Endothelial cell of umbilical vein (primary cell): ENCODE measurements around the gene FA2H. TPM values are rescaled to one million over a fixed set of nuclear protein-coding genes. Genes with fewer than 3 reads are reported as not detected.

ENCODE experiments used
- BruUV-seq: library from RNA; stranded (reverse); fragments of 400-500 nt; replicated peaks from 2 replicates; lab custom pipeline; 2021; lab: Mats Ljungman, UMichigan
- CTCF ChIA-PET: fragments of 300-600, 350-600 bp; sonication (Branson Sonifier 250); formaldehyde crosslinking; loops from one replicate; lab custom pipeline; 2021; ENCODE audit warnings: antibody characterized with exemption, inconsistent platforms; lab: Charles Lee
- POLR2A ChIA-PET: fragments of 300-600, 350-600 bp; sonication (Branson Sonifier 250); formaldehyde crosslinking; loops from one replicate; lab custom pipeline; 2021; ENCODE audit warnings: antibody characterized with exemption, inconsistent platforms; lab: Charles Lee
- DNase-seq: peaks from one replicate; pipeline ENCODE4 v3.0.0-alpha.2; 2011; ENCODE audit warnings: low read depth, low spot score
- FAIRE-seq: peaks from 2 replicates; lab custom pipeline; 2011; peaks lifted over from hg19 to GRCh38; lab: Jason Lieb, UNC
- H2AFZ ChIP-seq: 2 replicates; pipeline ENCODE4 v1.6.0; 2012; ENCODE audit warnings: low read depth, low read length, control low read depth, inconsistent platforms
- H3K27ac ChIP-seq: 2 replicates; pipeline ENCODE4 v1.5.1; 2011; ENCODE audit warnings: low read depth, mild to moderate bottlenecking, control low read depth, low read length, moderate library complexity; ENCODE audit not compliant: insufficient read depth
- H3K27me3 ChIP-seq, 2 experiments: 2 replicates each; pipeline versions ENCODE4 v1.6.0 to v1.6.1; 2011; ENCODE audit warnings: low read length in 2 of 2, mixed read lengths in 1 of 2; ENCODE audit not compliant: control insufficient read depth in 2 of 2, insufficient read depth in 2 of 2
- H3K36me3 ChIP-seq, 2 experiments: 2 replicates in 1 of 2; 3 replicates in 1 of 2; pipeline ENCODE4 v1.5.1; 2011; ENCODE audit warnings: low read length in 2 of 2, mild to moderate bottlenecking in 1 of 2, moderate library complexity in 1 of 2; ENCODE audit not compliant: control insufficient read depth in 2 of 2, insufficient read depth in 2 of 2; ENCODE audit errors: extremely low read depth in 1 of 2
- H3K4me1 ChIP-seq: 3 replicates; pipeline ENCODE4 v1.5.1; 2011; ENCODE audit warnings: mild to moderate bottlenecking, low read length; ENCODE audit not compliant: control insufficient read depth, insufficient read depth; ENCODE audit errors: extremely low read depth
- H3K4me2 ChIP-seq: 2 replicates; pipeline ENCODE4 v1.6.1; 2011; ENCODE audit warnings: low read length, control low read depth, mixed read lengths; ENCODE audit not compliant: insufficient read depth
- H3K4me3 ChIP-seq, 3 experiments: fragments of 200-600 bp in 1 of 3; sonication (generic), shearing (Covaris generic) in 1 of 3; replicated peaks in 1 of 3; 2 replicates each; pipeline ENCODE4 v1.5.1; 2011 to 2016; ENCODE audit warnings: control low read depth in 3 of 3, low read length in 3 of 3, mild to moderate bottlenecking in 2 of 3, inconsistent platforms in 1 of 3, low read depth in 1 of 3, moderate library complexity in 1 of 3; ENCODE audit not compliant: insufficient read depth in 1 of 3
- H3K79me2 ChIP-seq: 2 replicates; pipeline ENCODE4 v1.6.0; 2012; ENCODE audit warnings: low read length, inconsistent platforms; ENCODE audit not compliant: control insufficient read depth, insufficient read depth
- H3K9ac ChIP-seq: replicated peaks from 2 replicates; pipeline ENCODE3; 2011; ENCODE audit warnings: low read length, control low read depth; ENCODE audit not compliant: insufficient read depth; ENCODE audit errors: extremely low read depth
- H3K9me1 ChIP-seq: replicated peaks from 3 replicates; pipeline ENCODE4 v1.6.0; 2011; ENCODE audit warnings: mild to moderate bottlenecking, low read length; ENCODE audit not compliant: control insufficient read depth, insufficient read depth; ENCODE audit errors: extremely low read depth
- H3K9me3 ChIP-seq: replicated peaks from 2 replicates; pipeline ENCODE4 v1.5.1; 2012; ENCODE audit warnings: low read length, inconsistent platforms; ENCODE audit not compliant: control insufficient read depth, insufficient read depth
- H4K20me1 ChIP-seq: replicated peaks from 2 replicates; pipeline ENCODE3; 2011; ENCODE audit warnings: mild to moderate bottlenecking, low read length; ENCODE audit not compliant: control insufficient read depth, insufficient read depth; ENCODE audit errors: extremely low read depth
- CTCF ChIP-seq, 2 donors: IDR thresholded peaks; 1 replicate in 1 of 2; 2 replicates in 1 of 2; pipeline ENCODE4 v1.5.1; 2011; ENCODE audit warnings: low read length in 2 of 2, mild to moderate bottlenecking in 2 of 2, moderate library complexity in 2 of 2, control low read depth in 1 of 2, inconsistent platforms in 1 of 2, low read depth in 1 of 2; ENCODE audit not compliant: insufficient read depth in 1 of 2; ENCODE audit errors: extremely low read depth in 1 of 2
- GATA2 ChIP-seq: IDR thresholded peaks from 2 replicates; pipeline ENCODE4 v1.7.0; 2011; ENCODE audit warnings: low read depth, mild to moderate bottlenecking, moderate library complexity, mixed read lengths, low read length; ENCODE audit not compliant: insufficient read length, insufficient read depth
- JUN ChIP-seq: IDR thresholded peaks from 2 replicates; pipeline ENCODE4 v1.6.1; 2011; ENCODE audit warnings: borderline replicate concordance, low read depth; ENCODE audit not compliant: insufficient read length, insufficient read depth
- MAX ChIP-seq: IDR thresholded peaks from 2 replicates; pipeline ENCODE4 v1.6.1; 2011; ENCODE audit not compliant: insufficient read depth, insufficient read length
- MYC ChIP-seq: IDR thresholded peaks from one replicate; pipeline ENCODE4 v1.6.1; 2011; ENCODE audit warnings: mild to moderate bottlenecking, low read depth, low read length
- POLR2AphosphoS5 ChIP-seq: IDR thresholded peaks from 2 replicates; pipeline ENCODE4 v1.6.1; 2012; ENCODE audit warnings: low read depth, mild to moderate bottlenecking, control low read depth, low read length, moderate library complexity; ENCODE audit not compliant: insufficient read depth
- dilution Hi-C: fragments of 300-500 bp; cut with MboI; formaldehyde crosslinking; loops from one replicate; pipeline ENCODE4 v1.15.0; 2019; ENCODE audit warnings: low sequenced_read_pairs; ENCODE audit not compliant: extremely low pct_ligation_motif_present
- intact Hi-C: fragments of 100-400 bp; cut with micrococcal nuclease; formaldehyde crosslinking; loops from one replicate; pipeline ENCODE4 v1.10.0; 2022
- polyA plus RNA-seq, 4 experiments: library from polyadenylated mRNA; depleted of rRNA in 3 of 4; stranded (reverse) in 3 of 4; unstranded in 1 of 4; fragments of >200 nt; gene quantifications; 2 replicates each; pipeline versions ENCODE4 v1.2.1 to v1.2.3, GENCODE V29; 2011 to 2012; ENCODE audit warnings: missing spikeins in 1 of 4
- total RNA-seq: library from RNA; stranded (reverse); gene quantifications from 2 replicates; pipeline ENCODE4 v1.2.3, GENCODE V29; 2021

FA2H gene
- total and polyA plus RNA-seq, 2 donors (not counting 3 experiments of a cell fraction or from before 2014, with no cell fraction given) = not detected

DNA sequence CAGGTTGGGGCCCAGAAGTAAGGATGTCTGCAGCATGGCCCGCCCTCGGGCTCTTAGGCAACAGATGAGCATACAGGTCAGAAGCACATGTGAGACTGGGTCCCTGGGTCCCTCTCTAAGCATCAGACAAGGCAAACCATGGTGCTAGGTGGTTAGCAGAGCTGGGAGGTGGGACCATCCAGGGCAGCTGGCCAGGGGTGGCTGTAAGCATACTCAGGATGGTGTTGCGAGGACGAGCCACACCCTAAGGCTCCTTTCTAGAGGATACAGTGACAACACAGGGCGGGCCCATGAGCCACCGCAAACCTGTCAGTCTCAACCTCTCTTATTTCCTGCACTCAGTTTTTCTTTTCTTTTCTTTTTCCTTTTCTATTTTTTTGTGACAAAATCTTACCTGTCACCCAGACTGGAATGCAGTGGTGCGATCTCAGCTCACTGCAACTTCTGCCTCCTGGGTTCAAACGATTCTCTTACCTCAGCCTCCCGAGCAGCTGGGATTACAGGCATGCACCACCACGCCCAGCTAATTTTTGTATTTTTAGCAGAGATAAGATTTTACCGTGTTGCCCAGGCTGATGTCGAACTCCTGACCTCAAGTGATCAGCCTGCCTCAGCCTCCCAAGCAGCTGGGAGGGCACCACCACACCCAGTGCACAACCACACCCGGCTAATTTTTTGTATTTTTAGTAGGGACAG lies 3.6 kb downstream of the FA2H start:
- intact Hi-C loops = no loop called here

More for the DNA sequence above, 3.6 kb downstream of the FA2H start:
- no peak for DNase-seq
- no peak overlapping the region for H3K4me3 ChIP-seq
- no peak overlapping the region for H3K27ac ChIP-seq
- peaks cover 21 to 32% of the 10 kb centered on the region in 2 experiments for H3K27me3 ChIP-seq
- H4K20me1 ChIP-seq = no peaks in the 10 kb centered on the region
- ChIA-PET POLR2A (no interaction called here), CTCF (no interaction called here)
- TF ChIP-seq GATA2 (no peak), MYC (no peak), POLR2AphosphoS5 (no peak), JUN (no peak), MAX (no peak), CTCF (IDR thresholded peaks at IDR 0.05; ENCODE audit: extremely low read depth in 1 of 2, insufficient read depth in 1 of 2, low read depth in 1 of 2, low read length in 2 of 2) (no peak)
- FAIRE-seq = no peak
- dilution Hi-C loops = no loop called here
- peaks cover 4% of the 10 kb centered on the region for H3K4me1 ChIP-seq
- H2AFZ ChIP-seq = no peak overlapping the region
- no peaks in the 10 kb centered on the region for H3K36me3 ChIP-seq
- H3K9me1 ChIP-seq = no peaks in the 10 kb centered on the region
- no peak overlapping the region for H3K9ac ChIP-seq
- no peak overlapping the region for H3K4me2 ChIP-seq
- no peaks in the 10 kb centered on the region for H3K9me3 ChIP-seq
- no TSS peak for BruUV-seq
- H3K79me2 ChIP-seq = no peaks in the 10 kb centered on the region
